ENCODE measurements around the gene BBS4.
"Not testable (repeated sequence)": the region's sequence is repeated elsewhere in the genome, so short reads cannot be mapped to it uniquely, and the experiment has no call there.

The BBS4 gene

DNA sequence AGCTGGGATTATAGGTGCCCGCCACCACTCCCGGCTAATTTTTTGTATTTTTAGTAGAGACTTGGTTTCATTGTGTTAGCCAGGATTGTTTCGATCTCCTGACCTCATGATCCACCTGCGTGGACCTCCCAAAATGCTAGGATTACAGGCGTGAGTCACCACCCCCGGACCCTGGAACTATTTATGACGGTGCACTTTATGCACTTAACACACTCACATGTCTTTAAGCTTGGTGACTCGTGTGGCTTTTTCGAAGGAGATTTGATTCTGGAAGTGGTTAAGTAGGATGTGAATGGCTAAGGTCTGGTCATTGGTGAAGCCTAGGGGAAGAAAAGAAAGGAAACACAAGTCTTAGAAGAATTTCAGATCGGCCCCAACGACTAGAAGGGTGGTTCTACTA lies 20.3 kb downstream of the BBS4 start:
- DNase-seq = no peak

DNA sequence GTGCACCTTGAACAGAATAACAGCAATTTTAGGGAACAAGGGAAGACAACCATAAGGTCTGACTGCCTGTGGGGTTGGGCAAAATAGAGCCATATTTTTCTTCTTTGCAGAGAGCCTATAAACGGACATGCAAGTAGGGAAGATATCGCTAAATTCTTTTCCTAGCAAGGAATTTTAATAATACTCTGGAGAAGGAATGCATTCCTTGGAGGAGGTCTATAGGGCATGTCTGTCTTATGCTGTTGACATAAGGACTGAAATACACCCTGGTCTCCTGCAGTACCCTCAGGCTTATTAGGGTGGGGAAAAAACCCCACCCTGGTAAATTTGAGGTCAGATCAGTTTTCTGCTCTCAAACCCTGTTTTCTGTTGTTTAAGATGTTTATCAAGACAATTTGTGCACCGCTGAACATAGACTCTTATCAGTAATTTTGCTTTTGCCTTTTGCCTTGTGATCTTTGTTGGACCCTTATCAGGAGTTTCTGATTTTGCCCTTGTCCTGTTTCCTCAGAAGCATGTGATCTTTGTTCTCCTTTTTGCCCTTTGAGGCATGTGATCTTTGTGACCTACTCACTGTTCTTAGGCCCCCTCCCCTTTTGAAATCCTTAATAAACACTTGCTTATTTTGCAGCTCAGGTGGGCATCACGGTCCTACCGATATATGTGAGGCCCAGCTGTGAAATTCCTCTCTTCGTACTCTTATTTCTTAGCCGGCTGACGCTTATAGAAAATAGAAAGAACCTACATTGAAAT lies 22.7 kb downstream of the BBS4 start:
- DNase-seq = not testable (repeated sequence)

DNA sequence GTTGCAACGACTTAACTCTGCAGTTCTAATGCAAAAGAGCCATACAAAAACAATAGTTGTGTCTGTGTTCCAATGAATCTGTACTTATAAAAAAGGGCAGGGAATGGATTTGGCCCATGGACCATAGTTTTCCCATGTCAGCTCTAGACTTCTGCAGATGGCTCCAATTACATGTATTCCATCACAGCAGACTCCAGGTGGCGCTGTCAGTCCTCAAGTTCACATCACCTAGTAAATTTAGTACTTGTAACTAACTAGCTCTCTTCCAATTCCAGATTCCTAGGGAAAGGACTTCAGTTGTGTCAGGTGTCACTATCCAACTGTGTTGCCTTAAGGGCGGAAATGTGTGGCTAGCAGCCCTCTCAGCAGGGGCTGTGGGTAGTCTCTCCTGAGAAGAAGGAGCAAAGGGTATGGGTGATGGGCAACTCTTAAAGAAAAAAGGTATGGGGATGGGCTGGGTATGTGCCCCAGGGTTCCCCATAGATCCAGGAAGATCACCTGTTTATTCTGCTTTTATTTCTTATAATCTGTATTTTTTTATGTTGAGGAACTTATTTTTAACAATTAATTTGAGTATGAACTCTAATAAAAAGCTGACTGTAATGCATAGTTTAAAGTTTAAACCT lies 36.2 kb downstream of the BBS4 start:
- DNase-seq = peak; percentile 40 to 74

DNA sequence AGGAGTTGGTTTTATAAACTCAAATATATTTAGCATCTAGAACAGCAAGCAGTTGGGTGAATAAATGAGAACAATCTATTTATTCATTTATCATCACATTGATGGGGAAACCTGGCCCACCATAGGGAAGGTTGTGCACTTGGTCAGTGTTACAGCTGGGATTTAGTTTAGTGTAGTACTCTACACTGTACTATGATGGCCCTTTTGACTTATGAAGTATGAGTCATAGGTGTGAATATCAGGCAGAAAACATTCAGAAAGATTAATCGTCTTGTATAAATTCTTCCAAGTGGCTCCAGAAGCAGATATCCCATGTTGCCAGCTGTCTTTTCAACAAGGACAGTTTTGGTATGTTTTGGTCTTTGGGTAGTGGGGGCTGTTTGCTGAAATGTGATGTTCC lies 38.0 kb downstream of the BBS4 start:
- DNase-seq = no peak

DNA sequence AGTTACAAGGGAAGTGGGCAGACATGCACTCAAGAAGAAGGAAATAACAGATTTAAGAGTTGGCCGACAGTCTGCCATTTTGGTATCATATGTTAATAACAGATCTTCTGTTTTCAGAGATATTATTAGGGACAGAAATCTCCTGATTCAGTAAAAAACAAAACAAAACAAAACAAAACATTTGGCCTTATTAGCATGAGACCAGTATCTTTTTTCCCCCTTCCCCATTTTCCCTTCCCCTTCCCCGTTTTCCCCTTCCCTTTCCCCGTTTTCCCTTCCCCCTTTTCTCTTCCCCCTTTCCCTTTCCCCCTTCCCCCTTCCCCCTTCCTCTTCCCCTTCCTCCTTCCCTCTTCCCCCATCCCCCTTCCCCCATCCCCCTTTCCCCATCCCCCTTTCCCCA lies 39.4 kb downstream of the BBS4 start:
- DNase-seq = no peak

DNA sequence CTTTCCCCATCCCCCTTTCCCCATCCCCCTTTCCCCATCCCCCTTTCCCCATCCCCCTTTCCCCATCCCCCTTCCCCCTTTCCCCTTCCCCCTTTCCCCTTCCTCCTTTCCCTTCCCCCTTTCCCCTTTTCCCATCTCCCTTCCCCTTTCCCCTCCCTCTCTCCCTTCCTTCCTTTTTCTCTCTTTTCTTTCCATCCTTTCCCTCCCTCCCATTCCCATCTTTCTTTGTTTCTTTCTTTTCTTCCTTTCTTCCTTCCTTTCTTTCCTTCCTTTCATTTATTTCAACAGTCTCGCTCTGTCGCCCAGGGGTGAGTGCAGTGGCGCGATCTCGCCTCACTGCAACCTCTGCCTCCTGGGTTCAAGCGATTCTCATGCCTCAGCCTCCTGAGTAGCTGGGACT lies 39.8 kb downstream of the BBS4 start:
- DNase-seq = not testable (repeated sequence)

DNA sequence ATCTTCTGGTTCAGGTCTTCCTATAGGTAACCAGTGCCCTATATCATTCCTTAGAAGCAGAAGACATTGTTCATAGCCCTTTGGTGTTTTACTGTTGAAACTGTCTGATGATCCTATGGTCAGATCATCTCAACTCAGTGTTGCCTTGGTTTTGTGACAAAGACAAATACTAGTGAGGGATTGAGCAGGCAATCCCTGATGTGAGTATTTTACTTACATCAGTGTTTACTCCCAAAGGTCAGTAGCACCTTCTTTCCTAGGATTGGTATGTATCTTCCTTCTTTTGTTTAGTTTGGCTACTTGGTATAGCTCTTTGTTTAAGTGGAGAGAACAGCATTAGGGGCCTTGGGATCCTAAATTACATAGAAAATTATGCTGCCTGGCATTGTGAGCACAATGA lies 41.1 kb downstream of the BBS4 start:
- DNase-seq = no peak

DNA sequence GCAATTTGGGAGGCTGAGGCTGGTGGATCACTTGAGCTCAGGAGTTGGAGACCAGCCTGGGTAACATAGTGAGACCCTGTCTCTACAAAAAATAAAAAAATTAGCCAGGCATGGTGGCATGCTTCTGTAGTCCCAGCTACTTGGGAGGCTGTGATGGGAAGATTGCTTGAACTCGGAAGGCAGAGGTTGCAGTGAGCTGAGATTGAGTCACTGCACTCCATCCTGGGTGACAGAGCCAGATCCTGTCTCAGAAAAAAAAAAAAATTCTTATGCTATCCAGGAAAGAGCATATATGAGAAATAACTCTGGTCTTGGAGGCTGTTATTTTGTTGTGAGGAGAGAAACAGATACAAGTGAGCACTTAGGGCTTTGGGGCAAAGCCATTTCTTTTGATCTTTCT lies 42.2 kb downstream of the BBS4 start:
- not testable (repeated sequence) for DNase-seq

DNA sequence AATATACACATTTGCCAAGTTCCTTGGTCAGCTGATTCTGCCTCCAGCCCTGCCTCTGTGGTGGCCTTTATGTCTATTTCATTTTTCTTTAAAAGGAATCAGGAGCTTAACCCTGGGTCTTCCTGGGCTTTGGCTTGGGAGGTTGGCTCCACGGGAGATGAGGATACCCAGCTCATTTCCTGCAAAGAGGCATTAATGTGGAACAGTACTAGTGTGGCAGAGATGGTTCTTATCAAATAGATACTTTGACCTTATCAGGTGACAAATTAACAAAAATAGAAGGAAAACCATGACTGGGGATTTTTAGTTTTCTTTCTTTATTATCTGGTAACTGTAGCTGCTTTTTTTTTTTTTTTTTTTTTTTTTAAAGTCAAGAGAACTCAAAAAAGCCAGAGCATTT lies 42.8 kb downstream of the BBS4 start:
- DNase-seq = no peak

DNA sequence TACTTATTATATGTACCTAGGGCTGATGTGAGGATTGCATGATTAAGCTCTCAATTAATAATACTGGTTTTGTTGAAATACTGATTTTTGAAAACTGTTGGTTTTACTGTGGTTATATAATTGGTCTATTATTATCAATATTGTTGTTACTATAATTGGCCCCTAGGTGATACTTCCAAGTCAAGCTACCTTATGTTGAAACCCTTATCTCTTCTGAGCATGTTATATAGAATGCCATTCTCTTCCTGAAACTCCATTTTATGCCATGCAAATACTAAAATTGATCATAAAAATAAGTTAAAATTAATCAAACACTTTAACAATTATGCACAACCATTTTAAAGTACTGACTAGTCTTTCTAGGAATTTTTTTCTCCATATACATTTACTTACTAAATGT lies 46.1 kb downstream of the BBS4 start:
- no peak for DNase-seq

DNA sequence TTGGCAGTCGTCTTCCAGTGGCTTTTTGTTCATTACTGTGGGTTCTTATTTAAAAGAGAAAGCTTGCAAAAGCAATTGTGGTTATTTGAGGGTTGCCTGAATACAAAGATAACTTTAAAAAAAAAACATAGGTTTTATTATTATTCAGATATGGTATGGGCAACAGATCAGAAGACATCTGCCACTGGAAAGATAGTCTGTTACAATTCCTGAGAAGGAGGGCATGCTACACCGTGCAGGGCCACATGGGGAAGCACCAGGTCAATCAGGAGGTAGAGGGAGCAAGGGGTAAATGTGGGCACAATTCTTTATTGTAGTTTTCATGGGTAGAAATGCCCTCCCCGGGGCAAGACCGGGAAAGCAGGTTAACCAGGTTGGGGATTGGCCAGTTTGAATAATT lies 46.5 kb downstream of the BBS4 start:
- no peak for DNase-seq

DNA sequence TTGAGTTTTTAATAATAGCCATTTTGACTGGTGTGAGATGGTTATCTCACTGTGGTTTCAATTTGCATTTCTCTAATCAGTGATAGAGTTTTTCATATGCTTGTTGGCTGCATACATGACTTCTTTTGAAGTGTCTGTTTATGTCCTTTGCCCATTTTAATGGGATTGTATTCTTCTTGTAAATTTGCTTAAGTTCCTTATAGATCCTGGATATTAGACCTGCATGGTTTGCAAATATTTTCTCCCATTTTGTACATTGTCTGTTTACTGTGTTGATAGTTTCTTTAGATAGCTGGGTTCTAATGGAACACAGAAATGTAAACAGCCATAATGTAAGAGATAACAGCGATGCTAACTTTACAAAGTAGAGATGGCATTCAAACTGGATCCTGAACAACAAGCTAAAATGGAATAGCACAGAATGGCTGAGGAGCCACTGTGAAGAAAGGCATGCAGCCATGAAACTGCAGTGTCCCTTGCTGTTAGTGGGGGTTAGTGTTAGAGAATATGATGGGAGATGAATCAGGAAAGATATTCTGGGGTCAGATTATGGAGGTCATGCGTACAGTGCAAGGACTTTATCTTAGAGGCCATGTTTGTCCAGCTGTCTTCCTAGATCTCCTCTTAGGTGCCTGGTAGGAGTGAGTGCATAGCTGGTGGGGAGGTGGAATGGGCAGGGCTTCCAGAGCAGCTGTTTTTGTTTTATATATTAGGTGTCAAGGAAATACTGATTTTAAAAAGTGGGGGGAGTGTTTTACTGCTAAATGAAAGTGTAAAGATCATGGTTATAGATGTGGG lies 48.1 kb downstream of the BBS4 start:
- DNase-seq = no peak

DNA sequence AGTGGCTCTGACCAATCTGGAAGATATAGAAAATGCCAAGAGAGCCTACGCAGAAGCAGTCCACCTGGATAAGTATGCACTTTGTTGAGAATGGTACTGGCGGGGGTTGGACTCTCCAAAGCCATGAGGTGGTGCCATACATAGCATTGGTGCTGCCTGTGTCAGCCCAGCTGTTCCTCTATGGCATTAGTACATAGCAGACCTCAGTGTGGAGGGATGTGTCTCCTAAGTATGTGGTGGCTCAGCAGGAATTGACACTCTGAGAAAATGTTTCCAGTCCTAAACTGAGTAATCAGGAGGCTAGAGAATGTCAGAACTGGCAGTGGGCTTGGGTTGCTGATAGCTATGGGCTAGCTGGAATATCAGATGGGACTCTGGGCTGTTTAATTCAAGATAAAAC lies 49.1 kb downstream of the BBS4 start:
- no peak for DNase-seq

DNA sequence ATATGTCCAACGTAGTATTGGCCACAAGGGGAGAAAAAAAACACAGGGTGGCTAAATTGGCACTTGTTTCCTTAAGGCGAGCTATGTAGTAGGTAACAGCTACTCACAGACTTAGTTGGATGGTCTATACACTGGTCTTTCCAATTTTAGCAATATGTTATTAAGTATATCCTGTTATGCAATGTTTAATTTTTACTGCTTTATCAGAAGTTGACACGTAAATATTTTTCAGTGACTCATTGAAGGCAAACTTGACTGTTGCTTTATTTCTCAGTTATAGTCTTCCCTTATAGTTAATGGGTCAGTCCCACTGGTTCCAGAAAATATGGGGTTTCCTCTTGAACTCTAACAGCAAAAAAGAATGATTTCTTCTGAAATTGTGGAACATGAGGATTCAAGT lies 51.1 kb downstream of the BBS4 start:
- DNase-seq = no peak

DNA sequence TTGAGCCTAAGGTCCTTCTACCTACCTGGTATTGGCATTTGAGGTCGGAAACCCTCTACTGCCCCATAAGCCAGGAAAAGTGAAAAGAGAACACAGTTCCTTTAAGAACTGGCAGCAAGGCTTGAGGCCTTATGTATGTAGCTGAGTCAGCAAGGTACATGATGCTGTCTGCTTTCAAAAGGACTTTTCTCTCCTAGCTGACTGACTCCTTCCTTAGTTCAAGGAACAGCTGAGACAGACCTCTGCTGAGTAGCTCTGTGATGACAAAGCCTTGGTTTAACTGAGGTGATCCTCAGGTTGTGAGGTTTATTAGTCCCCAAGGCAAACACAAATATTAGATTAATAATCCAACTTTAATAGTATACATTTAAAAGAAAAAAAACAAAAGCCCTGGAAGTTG lies 51.7 kb downstream of the BBS4 start:
- no peak for DNase-seq

DNA sequence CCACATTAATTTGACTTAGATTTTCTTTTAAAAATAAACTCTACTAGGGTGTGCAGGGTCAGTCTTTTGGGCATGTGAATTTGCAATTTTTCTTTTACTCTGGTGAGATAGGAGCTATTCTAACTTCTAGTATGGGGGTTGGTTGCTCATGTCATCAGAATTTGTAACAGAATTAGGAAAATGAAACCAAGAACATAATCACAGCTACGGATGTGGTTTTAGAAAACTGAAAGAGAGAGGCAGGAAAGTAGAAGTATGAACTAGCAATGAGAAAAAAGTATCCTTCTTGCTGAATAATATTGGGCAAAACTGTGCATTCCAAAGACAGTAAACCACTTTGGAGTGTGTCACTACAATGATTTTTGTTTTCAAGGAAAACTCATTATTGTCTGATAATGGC lies 54.2 kb downstream of the BBS4 start:
- DNase-seq = no peak

DNA sequence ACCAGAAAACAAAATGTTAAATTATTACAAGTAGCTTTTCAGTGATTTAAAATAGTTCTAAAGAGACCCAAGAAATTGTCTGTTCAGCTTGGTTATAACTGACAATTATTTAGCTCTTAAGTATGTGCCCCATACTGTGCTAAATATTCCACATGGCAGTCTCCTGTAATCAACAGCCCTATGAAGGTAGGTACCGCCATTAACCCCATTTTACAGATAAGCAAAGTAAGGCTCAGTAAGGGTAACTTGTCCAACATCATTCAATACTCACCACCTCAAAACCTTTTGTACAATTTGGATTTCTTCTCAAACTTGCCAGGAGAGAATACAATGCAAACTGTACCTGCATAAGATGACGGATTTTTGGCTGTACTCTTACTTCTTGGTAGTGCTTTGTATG lies 63.7 kb downstream of the BBS4 start:
- DNase-seq = no peak

DNA sequence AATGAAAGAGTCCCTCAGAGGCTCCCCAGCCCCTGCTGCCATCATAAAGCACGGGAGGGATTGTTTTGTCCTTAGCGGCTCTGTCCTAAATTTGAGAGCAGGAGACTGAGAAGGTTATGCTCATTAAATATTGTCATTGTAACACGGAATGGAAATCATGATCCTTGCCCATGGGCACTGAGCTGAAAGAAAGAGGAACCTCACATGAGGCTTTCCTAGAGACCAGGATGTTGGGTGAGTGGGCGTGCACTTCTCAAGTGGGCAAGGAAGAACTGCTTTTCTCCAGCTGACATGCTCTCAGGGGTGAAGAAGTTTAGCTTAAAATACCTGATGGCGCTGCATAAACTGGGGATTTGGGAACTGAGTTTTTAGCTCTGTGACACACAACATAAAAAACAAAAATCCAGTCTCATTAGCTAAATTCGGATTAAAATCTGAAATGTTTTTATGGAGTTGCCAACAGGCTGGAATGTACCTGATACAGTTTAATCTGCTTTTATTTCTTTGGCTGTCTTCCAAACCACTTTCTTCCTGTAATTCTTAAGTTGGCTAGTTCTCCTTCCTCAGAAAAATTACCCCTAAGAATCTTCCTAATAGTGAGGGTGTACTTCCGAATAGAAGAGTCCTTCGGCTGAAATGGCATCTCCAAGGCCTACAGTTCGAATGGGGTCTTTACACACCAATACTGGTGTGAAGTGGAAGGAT lies 65.9 kb downstream of the BBS4 start:
- no peak for DNase-seq

DNA sequence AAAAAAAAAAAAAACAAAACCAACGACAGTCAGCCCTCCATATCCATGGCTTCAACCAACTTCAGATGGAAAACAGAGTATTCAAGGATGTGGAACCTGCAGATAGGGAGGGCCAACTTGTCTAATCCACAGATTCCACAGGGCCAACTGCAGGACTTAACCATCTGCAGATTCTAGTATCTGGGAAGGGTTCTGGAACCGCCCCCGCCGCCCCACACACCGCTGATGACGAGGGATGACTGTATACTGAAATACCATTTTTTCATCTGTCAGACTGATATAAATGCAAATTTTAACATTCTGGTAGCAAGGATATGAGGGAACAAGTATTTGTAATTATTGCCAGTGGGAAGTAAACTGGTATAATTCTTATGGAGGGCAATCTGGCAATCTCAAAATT lies 68.1 kb downstream of the BBS4 start:
- no peak for DNase-seq

DNA sequence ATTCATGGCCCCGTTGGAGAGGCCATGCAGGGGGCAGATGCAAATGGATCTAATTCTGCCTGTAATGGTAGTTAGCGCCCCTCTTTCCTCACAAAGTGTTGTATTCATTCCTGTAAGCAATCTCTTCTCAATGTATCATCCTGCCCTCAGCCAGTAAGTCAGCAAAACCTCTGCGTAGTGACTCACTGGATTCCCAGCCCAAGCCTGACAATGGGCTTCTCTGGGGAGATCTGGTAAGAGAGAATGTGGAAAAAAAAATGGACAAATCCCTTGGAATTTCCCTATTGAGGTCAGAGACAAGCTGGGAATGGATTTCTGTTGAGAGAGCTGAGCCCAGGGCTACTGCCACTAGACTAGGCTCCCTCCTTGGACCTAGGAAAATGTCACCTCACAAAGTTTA lies 72.2 kb downstream of the BBS4 start:
- no peak for DNase-seq

DNA sequence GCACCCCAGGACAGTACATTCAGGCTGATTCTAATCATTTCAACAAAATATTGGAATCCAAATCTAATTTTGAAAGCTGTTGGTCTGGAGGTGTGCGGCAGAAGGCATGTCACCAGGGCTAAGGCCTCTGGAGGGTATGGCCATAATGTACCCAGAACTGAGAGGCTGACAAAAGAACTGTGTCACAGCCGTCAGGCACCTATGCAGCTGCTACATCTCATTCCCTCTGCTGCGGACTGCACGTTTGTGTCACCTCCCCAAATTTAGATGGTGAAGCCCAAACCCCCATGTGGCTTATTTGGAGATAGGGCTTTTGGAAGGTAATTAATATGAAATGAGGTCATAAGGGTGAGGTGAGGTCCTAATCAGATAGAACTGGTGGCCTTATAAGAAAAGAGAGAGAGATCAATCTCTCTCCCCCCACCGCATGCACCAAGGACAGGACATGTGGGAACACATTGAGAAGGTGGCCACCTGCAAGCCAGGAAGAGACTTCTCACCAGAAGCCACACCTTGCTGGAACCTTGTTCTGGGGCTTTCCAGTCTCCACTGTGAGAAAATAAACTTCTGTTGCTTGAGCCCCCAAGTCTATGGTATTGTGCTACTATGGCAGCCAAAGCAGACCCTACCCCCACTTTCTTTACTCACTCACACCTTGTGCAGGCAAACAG lies 74.7 kb downstream of the BBS4 start:
- DNase-seq = no peak

DNA sequence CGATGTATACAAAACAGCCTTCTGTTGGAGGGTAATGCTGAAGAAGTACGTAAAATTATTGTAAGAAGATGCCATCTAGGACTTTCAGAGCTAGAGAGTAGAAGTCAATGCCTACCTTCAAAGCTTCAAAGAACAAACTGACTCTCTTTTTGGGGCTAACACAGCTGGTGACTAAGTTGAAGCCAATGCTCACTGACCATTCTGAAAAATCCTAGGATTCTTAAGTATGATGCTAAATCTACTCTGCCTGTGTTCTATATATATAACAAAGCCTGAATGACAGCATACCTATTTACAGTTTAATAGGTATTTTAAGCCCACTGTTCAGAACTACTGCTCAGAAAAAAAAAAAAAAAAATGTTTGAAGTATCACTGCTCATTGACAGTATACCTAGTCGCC lies 78.6 kb downstream of the BBS4 start:
- DNase-seq = no peak

DNA sequence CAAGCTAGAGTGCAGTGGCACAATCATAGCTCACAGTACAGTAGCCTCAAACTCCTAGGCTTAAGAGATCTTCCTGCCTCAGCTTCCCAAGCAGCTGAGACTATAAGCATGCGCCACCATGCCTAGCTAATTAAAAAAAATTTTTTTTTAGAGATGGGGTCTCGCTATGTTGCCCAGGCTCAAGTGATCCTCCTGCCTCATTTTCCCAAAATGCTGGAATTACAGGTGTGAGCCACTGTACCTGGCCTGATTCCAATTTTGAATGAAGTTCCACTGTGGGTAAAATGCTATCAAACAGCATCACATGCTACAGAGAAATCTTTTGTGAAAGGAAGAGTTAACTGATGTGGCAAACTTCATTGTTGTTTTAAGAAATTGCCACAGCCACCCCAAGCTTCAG lies 80.0 kb downstream of the BBS4 start:
- DNase-seq = no peak
